GM21528 (cell line): ENCODE measurements around the gene C9orf72.

Source experiments
- ATAC-seq: cut with Tn5 transposase; IDR thresholded peaks from one replicate; pipeline ENCODE4 v1.9.1; 2021; ENCODE audit warnings: mild to moderate bottlenecking, moderate library complexity; ENCODE audit not compliant: unreplicated experiment, low FRiP score

Gene C9orf72

DNA sequence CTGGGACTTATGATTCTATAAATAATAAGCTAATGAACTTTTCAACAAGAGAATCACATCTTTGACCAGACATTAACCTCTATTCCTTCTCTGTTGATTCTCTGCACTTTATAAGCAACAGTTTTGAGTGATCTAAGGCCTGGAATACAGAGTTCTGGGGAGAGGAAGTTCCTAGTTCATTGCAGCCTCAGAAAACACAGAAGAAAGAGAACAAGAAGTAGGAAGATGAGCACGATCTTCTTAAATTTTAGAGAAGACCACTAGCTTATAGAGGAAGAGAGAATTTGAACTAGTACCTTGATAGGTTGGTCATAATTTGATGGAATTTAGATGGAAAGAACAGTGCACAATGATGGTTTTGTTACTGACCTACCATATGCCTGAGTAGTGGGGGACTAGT lies 8.5 kb upstream of the C9orf72 start:
- ATAC-seq, result no peak

DNA sequence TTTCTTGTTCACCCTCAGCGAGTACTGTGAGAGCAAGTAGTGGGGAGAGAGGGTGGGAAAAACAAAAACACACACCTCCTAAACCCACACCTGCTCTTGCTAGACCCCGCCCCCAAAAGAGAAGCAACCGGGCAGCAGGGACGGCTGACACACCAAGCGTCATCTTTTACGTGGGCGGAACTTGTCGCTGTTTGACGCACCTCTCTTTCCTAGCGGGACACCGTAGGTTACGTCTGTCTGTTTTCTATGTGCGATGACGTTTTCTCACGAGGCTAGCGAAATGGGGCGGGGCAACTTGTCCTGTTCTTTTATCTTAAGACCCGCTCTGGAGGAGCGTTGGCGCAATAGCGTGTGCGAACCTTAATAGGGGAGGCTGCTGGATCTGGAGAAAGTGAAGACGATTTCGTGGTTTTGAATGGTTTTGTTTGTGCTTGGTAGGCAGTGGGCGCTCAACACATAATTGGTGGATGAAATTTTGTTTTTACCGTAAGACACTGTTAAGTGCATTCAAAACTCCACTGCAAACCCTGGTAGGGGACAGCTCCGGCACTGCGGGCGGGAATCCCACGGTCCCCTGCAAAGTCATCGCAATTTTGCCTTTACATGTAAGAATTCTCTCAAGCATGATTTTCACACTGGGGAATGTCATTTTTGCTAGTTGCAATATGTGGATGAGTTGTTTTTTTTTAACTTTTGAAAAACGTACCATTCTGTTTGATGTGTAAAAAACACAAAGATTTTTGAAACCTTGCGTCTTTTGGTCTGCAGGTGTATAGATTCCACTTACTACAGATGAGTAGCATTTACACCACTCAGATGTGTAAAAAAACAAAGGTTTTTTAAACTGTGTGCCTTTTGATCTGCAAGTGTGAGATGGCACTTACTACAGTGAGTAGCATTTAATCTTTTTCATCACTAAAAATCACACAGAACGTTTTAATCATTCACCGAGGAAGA lies 631 bp upstream of the C9orf72 start:
- peak; percentile 91 for ATAC-seq

DNA sequence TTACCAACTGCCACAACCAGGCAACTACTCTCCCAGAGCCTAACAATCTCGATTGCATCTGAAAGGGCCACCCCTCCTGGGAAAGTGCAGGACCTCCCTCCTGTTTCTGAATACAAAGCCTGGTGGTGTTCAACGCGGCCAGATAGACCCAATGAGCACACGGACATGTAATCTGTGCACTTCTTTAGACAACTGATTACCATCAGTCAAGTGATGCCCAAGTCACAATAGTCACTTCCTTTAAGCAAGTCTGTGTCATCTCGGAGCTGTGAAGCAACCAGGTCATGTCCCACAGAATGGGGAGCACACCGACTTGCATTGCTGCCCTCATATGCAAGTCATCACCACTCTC lies 739 bp downstream of the C9orf72 start:
- peak; percentile 29 for ATAC-seq

DNA sequence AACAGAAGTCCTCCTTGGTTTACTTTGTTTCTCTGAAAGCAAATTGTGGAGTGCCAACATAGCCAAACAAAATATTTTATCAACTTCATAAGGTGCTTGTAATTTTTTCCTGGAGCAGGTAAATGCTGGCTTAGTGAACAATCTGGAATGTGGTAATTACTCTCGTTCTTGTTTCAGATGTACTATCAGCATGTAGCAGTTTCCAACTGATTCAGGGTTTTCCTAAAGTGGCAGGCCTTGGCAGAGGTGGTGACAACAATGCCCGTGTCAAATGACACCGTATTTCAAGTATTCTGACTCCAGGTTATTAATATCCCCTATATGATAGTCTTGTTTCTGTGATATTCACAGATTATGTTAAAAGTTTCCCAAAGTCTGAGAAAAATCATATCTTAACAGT lies 1.2 kb downstream of the C9orf72 start:
- no peak for ATAC-seq

DNA sequence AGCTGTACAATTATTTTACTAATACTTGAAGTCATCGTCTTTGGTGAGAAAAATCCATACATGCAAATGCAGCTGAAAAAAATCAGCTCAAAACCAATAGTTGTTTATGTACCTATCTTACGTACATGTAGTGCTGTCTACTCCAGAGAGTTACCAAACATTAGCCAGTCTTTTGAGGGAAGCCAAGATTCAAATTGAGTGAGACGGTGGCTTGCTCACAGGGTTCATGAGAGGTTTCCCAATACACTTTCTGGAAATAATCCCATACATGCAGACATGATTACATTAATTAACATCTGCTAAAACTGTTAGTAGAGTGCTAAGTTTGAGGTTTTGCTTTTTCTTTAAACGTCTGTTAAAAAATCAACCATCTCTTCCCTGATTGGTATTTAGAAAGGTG lies 2.3 kb downstream of the C9orf72 start:
- ATAC-seq, result no peak

DNA sequence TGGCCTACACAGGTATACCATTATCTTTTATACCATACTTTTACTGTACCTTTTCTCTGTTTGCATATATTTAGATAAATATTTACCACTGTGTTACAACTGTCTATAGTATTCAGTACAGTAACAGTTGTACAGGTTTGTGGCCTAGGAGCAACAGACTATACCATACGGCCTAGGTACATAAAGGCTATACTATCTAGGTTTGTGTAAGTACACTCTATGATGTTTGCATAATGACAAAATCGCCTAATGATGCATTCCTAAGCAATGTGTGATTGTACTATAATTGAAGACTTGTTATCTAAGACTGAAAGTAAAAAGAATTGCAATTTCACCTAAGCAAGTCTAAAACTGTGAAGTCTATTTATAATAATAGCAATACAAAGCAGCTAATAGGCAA lies 3.9 kb downstream of the C9orf72 start:
- no peak for ATAC-seq

DNA sequence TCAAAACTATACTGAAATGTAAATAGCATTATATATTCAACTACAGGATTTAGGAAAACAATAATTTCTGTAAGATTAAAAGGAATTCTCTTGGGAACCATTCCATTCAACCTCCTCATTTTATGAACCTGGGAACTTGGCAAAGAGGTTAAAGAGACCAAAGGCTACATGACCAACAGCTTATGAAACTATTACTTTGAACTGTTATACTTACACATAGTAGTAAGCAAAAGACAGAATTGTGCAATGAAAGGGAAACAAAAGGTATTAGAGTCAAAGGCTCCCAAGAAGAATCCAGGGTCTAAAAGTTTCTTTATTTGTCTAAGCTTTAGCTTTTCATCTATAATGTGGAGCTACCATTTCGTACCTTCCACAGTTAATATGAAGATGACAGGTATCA lies 7.2 kb downstream of the C9orf72 start:
- ATAC-seq, result no peak

DNA sequence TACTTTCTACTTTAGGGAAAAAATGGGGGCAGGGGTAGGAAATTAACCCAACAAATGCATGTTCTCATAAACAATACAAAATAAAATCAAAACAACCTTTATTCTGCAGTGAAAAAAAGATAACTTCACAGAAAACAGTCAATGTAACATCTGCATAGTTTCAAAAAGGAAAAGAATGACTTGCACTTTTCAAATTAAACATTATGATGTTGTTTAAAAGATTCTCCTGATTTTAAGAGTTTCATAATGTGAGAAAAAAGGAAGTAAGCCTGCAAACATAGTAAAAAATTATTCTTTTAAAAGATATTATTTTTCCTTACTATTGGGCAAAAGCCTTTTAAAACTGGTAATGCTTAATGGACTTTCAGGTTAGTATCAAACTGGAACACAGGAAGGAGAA lies 7.6 kb downstream of the C9orf72 start:
- ATAC-seq, result no peak

DNA sequence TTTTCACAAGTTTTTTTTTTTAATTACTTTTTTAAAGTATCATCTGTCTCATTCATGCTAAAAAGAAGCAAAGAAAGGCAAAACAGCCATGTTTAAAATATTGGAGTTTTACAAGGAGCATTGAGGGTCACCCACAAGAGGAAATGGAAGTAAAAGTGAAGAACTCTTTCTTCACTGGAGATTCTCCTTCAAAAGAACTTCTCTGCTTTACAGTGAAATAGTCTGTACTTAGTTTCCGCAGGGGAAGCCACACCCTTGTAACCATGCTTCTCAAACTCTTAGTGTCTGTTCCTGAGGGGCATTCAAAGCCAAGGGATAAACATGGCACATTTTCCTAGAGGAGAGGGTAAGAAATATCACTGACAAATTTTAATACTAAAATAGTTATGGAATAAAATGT lies 8.6 kb downstream of the C9orf72 start:
- ATAC-seq, result peak; percentile 47

DNA sequence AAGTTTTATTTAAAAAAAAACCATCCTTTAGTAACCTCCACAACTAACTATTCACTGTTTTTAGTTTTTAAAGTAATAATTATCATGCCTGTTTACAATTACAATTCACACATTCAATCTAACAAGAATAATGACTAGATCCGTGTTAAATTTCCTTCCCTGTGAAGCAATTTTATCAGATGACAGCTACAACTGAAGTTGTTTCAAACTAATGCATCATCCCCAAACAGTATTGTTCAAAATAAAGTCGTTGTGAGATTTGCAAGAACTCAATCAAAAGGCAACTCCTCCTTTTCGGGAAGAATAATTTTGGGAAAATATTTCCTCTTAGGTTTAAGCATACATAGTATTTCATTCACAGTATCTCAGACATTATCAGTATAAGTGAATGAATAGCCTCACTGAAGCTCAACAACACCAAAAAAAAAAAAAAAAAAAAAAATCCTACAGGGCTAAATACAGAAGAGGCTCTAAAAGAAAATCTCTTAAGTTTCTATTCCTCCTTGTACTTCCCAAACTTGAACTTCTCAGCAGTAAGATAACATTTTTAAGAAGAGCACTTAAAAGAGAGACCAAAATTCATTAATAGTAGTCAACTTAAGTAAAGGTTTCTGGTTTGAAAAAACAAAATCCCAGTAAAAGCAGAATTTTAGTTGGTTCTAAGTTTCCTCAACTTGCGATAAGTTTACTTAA lies 9.4 kb downstream of the C9orf72 start:
- ATAC-seq, result no peak

DNA sequence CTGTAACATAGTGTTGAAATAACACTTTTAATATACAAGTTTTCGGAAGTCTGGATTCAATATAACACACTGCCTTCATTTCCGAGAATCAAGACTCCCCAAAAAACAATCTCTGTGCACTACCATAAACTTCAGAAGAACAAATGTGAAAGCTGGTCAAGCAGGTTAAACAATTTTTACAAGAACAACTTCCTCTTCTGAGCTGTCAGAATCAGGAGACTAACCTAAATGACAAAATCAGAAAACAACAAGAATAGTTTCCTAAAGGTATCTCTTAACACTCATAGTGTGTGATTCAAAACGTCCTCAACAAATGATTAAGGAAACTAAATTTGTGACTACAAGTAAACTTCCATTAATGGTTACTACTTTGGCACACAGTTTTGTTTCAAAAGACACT lies 11.6 kb downstream of the C9orf72 start:
- ATAC-seq, result no peak

DNA sequence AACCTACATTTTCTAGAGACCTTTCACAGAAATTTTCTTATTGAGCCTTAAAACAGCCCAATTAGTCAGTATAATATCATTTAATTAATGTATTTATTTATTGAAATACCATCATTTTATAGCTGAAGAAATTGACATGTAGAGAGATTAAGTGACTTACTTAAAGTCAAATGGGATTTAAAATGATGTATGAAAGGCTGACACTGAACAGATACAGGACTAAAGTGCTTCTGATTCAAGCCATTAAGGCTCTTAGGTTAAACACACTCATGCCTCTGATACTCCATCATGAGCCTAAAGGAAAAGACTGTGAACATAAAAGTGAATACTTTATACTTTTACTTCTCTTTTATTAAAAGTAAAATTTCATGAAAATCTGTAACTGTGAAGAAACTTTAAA lies 12.8 kb downstream of the C9orf72 start:
- ATAC-seq, result no peak

DNA sequence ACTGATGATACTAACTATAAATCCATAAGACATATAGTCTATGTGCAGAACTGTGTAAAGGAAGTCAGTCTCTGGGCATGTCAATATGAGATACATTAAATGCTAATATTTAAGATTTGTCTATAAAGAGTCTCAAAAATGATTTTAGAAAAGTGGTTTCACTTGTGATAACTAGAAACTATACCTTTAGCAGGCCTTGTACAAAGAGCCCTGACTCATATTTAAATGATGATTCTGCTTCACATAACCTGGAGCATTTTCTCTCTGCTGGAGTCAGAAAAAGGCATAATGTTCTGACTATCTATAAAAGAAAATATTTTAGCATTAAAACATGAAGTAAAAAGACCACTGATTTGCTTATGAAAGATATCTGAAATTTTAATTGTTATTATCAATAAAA lies 15.0 kb downstream of the C9orf72 start:
- no peak for ATAC-seq

DNA sequence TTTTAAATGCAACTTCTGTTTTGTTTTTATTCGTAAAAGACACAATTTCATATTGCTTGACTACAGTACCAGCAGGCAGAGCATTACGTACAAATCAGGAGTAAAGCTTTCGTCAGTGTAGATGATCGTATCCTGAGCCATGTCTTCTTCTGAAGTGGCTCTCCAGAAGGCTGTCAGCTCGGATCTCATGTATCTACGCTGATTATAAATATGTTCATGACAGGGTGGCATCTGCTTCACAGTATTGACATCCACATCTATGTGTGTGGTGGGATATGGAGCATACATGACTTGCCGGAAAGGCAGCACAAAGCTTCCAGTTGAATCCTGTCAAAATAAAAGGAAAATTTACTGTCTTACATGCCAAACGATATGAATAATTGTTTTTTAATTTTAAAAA lies 16.8 kb downstream of the C9orf72 start:
- no peak for ATAC-seq

DNA sequence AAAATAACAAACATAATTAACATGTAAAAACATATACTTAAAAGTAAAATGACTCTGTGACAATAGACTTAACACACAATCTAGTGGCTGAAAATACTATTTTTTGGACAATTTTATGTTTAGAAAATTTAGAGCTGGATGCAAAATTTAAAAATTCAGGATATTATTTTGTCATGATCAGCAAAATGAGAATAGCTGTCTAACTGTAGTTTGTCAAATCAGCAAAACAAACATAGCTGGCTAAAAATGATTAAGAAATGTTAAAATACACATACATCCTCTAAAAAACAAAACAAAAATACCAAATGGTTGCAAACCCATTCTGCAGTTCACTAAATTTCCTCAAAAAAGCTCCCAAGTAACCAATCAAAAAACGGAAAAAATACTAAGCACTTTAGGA lies 18.6 kb downstream of the C9orf72 start:
- no peak for ATAC-seq

DNA sequence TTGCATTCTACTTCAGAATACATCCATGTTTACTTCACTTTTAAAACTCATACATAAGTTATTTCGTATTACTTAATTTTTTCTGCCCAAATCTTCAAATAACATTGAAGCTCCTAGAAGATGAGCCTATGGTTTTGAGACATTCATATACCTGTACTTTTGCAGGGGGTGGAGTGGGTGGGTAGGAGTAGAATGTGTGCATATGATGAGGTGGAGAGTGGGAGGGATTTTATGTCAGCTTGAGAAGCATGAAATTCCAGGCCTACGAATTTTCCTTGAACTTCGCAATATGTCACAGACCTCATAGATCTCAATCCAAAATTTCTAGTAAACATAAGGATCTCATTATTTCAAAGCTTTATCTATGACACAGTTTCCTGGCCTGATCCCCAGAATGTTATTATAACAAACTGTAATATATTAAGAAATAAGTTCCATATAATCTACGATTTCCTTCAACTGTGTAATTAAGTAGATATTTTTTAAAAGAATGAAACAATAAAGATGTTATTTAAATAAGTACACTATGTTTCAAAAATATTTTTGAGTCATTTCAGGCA lies 24.0 kb downstream of the C9orf72 start:
- ATAC-seq, result no peak

DNA sequence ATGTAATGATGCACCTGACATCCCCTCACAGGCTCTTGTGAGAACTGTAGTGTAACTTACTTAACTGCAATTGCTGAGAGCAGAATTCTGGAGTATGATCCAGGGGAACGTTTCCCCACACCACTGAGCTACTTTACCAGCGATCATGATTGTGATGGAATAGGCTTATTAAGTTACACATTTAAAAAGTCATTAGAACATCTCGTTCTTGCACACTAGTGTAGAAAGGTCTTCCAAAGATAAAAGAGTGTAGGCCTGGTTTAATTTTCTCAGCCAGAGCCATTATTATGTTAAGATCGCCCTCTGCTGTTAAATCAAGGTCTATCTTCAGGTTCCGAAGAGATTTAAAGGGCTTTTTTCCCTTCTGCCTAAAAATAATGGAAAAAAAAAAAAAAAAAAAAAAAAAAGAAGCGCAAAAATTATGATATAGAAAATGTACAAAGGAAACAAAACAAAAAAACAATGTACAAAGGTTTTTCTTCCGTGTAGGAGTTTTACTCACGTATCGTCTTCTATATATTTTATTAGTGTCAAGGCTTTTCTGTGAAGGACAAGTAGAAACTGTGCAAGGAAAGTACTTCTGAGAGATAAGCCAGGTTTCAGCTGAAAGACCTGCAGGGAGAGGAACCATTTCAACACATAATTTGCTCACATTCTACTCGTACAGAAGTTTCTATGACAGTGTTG lies 25.1 kb downstream of the C9orf72 start:
- no peak for ATAC-seq

DNA sequence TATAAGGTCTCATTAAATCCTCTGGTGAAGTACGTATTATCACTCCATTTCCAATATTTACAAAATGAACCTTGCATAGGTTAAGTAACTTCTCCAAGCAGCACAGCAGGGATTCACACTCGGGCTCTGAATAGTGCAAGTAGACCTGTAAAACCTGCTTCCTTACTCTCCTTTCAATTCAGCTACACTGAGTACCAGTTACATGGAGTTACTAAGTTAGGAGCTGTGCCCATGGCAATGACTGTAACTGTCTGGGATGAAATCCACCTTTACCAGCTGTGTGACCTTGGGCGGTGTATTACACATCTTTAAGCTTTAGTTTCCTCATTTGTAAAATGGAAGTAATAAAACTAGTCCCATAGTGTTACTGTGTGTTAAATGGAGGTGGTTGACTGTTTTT lies 27.8 kb downstream of the C9orf72 start:
- ATAC-seq, result no peak

DNA sequence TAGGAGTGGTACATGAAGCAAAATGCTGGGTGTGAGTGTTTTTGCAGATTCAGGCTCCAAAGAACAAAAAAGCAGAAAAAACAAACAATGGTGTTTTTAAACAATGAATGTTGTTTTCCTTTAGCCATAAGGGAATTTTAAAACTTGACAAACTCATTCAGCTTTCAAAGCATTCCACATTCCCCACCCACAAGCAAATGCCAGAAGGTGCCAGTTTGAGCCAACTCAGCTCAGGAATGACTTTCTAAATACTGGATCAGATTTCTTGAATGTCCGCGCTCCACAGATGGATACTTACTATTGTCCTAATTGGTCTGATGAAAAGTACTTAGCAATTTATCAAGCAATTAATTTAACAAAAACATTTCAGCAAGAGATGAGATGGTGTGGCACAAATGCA lies 30.8 kb downstream of the C9orf72 start:
- no peak for ATAC-seq

DNA sequence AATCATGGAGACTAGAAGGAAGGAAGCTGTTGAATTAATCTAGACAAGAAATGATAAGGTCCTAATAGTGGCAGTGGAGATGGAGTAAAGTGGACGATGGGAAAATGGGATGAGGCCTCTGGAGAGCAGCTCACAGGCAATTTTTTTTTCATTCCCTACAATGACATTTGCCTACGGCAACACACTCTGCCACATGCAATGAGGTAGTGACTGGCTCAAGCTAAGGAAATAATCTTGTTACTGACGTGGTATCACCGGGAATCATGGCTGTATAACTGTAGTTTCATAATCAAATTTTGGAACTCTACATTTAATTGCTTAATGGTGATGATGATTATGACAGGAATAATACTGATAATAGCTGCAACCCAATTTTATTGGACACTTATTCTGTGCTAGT lies 31.5 kb downstream of the C9orf72 start:
- no peak for ATAC-seq

DNA sequence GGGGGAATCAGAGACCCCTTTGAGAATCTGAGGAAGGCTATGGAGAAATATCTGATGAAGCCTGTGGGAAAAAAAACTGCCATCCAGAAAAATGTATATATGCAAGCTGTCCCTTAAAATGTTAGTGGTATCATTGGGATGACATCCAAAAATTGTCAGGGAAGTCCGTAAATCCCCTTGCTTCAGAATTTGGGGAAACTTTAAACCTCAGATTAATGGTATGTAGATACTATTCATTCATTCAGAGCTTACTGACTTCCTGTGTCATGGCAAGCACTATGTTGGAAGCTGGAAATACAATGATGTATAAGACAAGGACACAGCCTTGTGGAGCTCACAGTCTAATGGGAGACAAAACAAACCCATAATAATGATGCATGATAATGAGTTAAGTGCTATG lies 32.8 kb downstream of the C9orf72 start:
- no peak for ATAC-seq
